Activated T-cell treated with anti-CD3 and anti-CD28 coated beads, Interleukin-2, amount 50 U/mL, for 72 hours (primary cell): ENCODE data around the gene MAFG. TPM values are rescaled to one million over a fixed set of nuclear protein-coding genes. Genes with fewer than 3 reads are reported as not detected.

ENCODE experiments used
- ATAC-seq, 2 donors: fragments of 150-1000 bp; cut with Tn5 transposase; replicated peaks in 1 of 2; 2 replicates each; pipeline ENCODE4 v1.10.0; 2021; ENCODE audit warnings: moderate library complexity in 2 of 2, mild to moderate bottlenecking in 1 of 2
- DNase-seq, 2 donors: peaks; one replicate each; pipeline ENCODE4 v3.0.0; 2021 to 2022; ENCODE audit warnings: mixed read lengths in 1 of 2
- H3K27ac Mint-ChIP-seq: one replicate; pipeline ENCODE4 v1.8.0; 2022; ENCODE audit warnings: mild to moderate bottlenecking, moderate library complexity, mixed read lengths
- H3K27me3 Mint-ChIP-seq: one replicate; pipeline ENCODE4 v1.8.0; 2022; ENCODE audit warnings: low read depth, mixed read lengths
- H3K36me3 Mint-ChIP-seq, 2 donors: one replicate each; pipeline ENCODE4 v1.8.0; 2022; ENCODE audit warnings: mixed read lengths in 2 of 2, mild to moderate bottlenecking in 1 of 2; ENCODE audit not compliant: insufficient read depth in 2 of 2
- H3K4me1 Mint-ChIP-seq: one replicate; pipeline ENCODE4 v1.8.0; 2022; ENCODE audit warnings: low read depth, mixed read lengths
- H3K4me3 Mint-ChIP-seq, 2 donors: one replicate each; pipeline ENCODE4 v1.8.0; 2022; ENCODE audit warnings: mild to moderate bottlenecking in 2 of 2, mixed read lengths in 2 of 2, moderate library complexity in 2 of 2
- H3K9me3 Mint-ChIP-seq, 2 donors: one replicate each; pipeline ENCODE4 v1.8.0; 2022; ENCODE audit warnings: mixed read lengths in 2 of 2
- total RNA-seq, 2 donors: library from RNA; stranded (reverse); gene quantifications; one replicate each; pipeline ENCODE4 v1.2.3, GENCODE V29; 2022

The MAFG gene
- total RNA-seq, 2 donors from 2014 or later, result 41.5 to 44.7 TPM

DNA sequence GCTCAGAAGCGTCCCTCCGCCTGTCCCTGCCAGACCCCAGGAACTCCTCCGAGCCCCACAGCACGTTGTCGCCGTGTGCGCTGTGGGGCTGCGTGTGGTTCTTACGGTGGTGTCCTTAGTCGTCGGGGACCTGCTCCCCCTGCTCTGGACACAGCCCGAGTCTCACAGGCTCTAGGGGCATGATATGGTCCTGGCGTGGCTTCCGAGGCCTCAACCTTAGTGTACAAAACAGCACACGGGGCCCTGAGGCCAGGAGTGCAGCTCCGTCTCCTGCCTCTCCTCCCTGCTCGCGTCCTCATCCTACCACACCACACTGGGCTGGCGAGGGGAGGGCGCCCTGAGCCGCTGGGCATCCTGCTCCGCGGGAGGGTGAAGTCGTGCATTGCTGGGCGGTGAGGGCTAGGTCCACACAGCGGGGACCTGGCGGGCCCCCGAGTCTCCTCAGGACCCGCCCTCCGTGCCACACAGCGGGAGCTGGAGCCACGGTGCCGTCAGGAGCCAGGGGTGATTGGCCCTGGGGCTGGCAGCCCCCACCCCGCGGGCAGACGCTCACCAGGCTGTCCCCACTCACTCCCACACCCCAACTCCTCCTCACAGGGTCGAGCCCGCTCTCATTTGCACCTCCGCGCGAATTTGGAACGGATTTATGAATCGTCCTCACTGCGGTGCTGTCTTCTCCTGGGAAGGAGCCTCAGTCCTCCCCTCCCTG lies 1.2 kb upstream of the MAFG start:
- H3K4me1 Mint-ChIP-seq, result peaks cover 46% of the 10 kb centered on the region
- ATAC-seq (no peak), DNase-seq (no peak)
- H3K36me3 Mint-ChIP-seq, result peaks cover 2 to 4% of the 10 kb centered on the region in 2 donors
- H3K27ac Mint-ChIP-seq, result no peak overlapping the region
- H3K27me3 Mint-ChIP-seq, result no peaks in the 10 kb centered on the region
- H3K9me3 Mint-ChIP-seq, result no peaks in the 10 kb centered on the region
- H3K4me3 Mint-ChIP-seq, result peak overlapping the region; percentile 75 to 77

- peak; percentile 13 to 34 for ATAC-seq
- no peaks in the 10 kb centered on the region for H3K27me3 Mint-ChIP-seq
These were observed 333 bp downstream of the MAFG start for GRCh38 chr17:81927152-81927652.

GRCh38 chr17:81926451-81927151 lies 934 bp downstream of the MAFG start:
- Mint-ChIP-seq H3K27ac (peak overlapping the region; percentile 92), H3K9me3 (no peaks in the 10 kb centered on the region), H3K4me3 (peak overlapping the region; percentile 95 to 97), H3K4me1 (peaks cover 41% of the 10 kb centered on the region), H3K27me3 (no peaks in the 10 kb centered on the region), H3K36me3 (peaks cover 2% of the 10 kb centered on the region in 2 donors)
- peak; percentile 72 to 87 for DNase-seq
- ATAC-seq, result peak; percentile 46 to 54

More at GRCh38 chr17:81927152-81927652, 333 bp downstream of the MAFG start:
- H3K4me1 Mint-ChIP-seq, result peaks cover 41% of the 10 kb centered on the region
- no peak overlapping the region for H3K27ac Mint-ChIP-seq
- no peak for DNase-seq
- peak overlapping the region; percentile 75 to 97 for H3K4me3 Mint-ChIP-seq
- H3K9me3 Mint-ChIP-seq, result no peaks in the 10 kb centered on the region
- peaks cover 2% of the 10 kb centered on the region in 2 donors for H3K36me3 Mint-ChIP-seq

- peaks cover 2% of the 10 kb centered on the region in 2 donors for H3K36me3 Mint-ChIP-seq
- H3K27ac Mint-ChIP-seq, result peak overlapping the region; percentile 92
- peaks cover 40% of the 10 kb centered on the region for H3K4me1 Mint-ChIP-seq
- no peak for ATAC-seq
- no peaks in the 10 kb centered on the region for H3K27me3 Mint-ChIP-seq
- DNase-seq, result no peak
- no peaks in the 10 kb centered on the region for H3K9me3 Mint-ChIP-seq
- peak overlapping the region; percentile 95 to 97 for H3K4me3 Mint-ChIP-seq
These were observed 1.6 kb downstream of the MAFG start for GRCh38 chr17:81925860-81926450.

DNA sequence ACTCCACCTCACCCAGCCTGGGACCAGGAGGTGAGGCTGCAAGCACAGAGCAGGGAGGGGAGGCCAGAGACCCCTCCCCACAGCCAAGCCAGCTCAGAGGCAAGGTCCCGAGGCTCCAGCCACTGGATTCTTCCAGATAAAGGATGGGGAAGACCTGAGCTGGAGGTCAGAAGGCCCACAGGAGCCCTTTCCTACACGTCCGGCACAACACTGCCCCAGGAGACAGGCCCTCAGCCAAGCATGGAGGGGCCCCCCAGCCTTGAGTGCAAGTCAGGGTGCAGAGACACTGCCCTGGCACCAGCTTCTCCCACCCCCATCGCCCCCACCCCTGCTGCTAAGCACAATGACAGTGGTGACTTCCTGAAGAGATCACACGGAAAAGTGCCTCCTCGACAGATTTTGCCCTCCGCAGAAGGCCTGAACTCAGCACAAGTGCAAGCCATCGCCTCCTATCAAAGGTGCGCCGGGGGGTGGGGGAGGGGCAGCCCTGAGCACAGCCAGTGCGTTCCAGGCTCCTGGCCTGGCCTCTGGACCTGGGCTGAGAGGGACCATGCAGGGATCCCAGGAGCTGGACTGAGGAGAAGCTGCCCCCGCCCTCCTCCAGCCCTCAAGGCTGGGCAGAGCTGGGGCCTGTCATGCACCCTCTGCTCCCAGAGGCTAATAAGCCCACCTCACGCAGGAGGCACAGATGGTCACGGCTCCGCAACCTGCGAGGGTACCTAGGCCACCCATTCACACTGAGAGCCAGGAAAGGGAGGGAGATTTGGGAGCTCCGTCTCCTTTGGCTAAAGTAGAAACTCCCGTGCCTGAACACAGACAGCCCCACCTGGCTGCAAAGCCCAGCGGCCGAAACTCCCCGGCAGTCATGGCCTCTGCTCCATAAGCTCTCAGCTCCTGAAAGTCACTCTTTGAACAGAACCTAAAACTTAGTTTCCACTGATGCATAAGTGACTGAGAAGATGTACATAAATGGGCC lies 2.7 kb downstream of the MAFG start:
- Mint-ChIP-seq H3K9me3 (no peaks in the 10 kb centered on the region), H3K4me3 (peak overlapping the region; percentile 18 to 97), H3K27me3 (no peaks in the 10 kb centered on the region), H3K27ac (no peak overlapping the region), H3K36me3 (peaks cover 2% of the 10 kb centered on the region in 2 donors), H3K4me1 (peaks cover 38% of the 10 kb centered on the region)
- ATAC-seq (no peak), DNase-seq (no peak)

DNA sequence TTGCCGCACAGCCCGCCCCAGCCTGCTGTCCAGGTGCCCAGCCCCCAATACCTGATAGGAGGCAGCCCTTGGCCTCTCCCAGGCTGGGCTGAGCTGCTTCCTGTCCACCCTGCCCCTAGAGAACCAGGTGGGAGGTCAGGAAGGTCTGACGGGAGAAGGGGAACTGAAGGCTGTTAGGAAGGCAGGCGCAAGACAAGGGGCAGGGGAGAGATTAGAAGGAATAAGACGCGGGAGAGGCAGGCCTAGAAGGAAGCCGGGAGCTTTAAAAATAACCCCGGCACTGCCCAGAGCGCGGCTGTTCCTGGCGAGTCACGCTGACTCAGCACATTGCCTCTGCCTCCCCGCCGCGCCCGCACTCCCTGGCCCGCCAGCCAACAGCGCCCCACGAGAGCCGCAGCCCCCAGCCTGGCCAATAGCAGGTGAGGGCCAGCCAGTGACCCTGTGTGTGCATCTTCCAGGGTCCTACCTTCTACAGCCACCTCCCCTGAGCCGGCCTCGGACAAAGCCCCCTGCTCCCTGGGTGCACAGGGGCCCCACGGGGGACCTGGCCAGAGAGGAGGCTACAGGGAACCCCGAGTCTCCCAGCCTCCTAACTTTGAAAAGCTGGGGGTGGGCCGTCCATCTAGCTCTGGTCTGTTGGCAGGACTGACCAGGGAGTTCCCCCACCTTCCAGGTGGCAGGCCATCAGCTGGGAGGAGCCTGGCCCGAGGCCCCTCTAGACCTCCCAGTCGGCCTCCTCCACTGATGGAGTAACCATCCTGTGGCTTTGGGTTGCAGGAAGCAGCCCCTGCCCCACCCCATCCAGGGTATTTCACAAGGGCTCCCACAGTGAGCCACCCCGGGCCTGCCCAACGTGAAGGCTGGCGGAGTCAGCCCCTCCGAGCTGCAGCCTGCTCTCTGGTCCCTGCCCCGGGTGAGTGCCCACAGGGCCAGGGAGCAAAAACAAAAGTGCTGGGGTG lies 4.0 kb downstream of the MAFG start:
- peaks cover 2% of the 10 kb centered on the region in 2 donors for H3K36me3 Mint-ChIP-seq
- no peaks in the 10 kb centered on the region for H3K9me3 Mint-ChIP-seq
- ATAC-seq (no peak), DNase-seq (no peak)
- H3K4me3 Mint-ChIP-seq, result peak overlapping the region in 1 of 2 donors; percentile 97
- H3K4me1 Mint-ChIP-seq, result peaks cover 39% of the 10 kb centered on the region
- no peaks in the 10 kb centered on the region for H3K27me3 Mint-ChIP-seq
- H3K27ac Mint-ChIP-seq, result no peak overlapping the region

- peaks cover 46% of the 10 kb centered on the region for H3K4me1 Mint-ChIP-seq
These were observed 4.8 kb downstream of the MAFG start for GRCh38 chr17:81922566-81923301.

GRCh38 chr17:81921996-81922565 lies 5.5 kb downstream of the MAFG start:
- H3K4me3 Mint-ChIP-seq, result no peak overlapping the region
- H3K27me3 Mint-ChIP-seq, result no peaks in the 10 kb centered on the region
- peaks cover 49% of the 10 kb centered on the region for H3K4me1 Mint-ChIP-seq
- no peak overlapping the region for H3K27ac Mint-ChIP-seq
- H3K36me3 Mint-ChIP-seq, result peaks cover 0 to 2% of the 10 kb centered on the region in 2 donors
- DNase-seq (no peak), ATAC-seq (no peak)
- H3K9me3 Mint-ChIP-seq, result no peaks in the 10 kb centered on the region

More at GRCh38 chr17:81922566-81923301, 4.8 kb downstream of the MAFG start:
- H3K36me3 Mint-ChIP-seq, result peaks cover 2% of the 10 kb centered on the region in 2 donors
- ATAC-seq, result no peak
- no peak overlapping the region for H3K27ac Mint-ChIP-seq
- H3K4me3 Mint-ChIP-seq, result peak overlapping the region in 1 of 2 donors; percentile 58
- DNase-seq, result no peak
- no peaks in the 10 kb centered on the region for H3K27me3 Mint-ChIP-seq
- no peaks in the 10 kb centered on the region for H3K9me3 Mint-ChIP-seq

GRCh38 chr17:81921537-81921862 lies 6.0 kb downstream of the MAFG start:
- H3K36me3 Mint-ChIP-seq, result peaks cover 0 to 2% of the 10 kb centered on the region in 2 donors
- peaks cover 54% of the 10 kb centered on the region for H3K4me1 Mint-ChIP-seq
- ATAC-seq (no peak), DNase-seq (no peak)
- H3K27me3 Mint-ChIP-seq, result no peaks in the 10 kb centered on the region
- H3K4me3 Mint-ChIP-seq, result no peak overlapping the region
- H3K27ac Mint-ChIP-seq, result no peak overlapping the region
- no peaks in the 10 kb centered on the region for H3K9me3 Mint-ChIP-seq

DNA sequence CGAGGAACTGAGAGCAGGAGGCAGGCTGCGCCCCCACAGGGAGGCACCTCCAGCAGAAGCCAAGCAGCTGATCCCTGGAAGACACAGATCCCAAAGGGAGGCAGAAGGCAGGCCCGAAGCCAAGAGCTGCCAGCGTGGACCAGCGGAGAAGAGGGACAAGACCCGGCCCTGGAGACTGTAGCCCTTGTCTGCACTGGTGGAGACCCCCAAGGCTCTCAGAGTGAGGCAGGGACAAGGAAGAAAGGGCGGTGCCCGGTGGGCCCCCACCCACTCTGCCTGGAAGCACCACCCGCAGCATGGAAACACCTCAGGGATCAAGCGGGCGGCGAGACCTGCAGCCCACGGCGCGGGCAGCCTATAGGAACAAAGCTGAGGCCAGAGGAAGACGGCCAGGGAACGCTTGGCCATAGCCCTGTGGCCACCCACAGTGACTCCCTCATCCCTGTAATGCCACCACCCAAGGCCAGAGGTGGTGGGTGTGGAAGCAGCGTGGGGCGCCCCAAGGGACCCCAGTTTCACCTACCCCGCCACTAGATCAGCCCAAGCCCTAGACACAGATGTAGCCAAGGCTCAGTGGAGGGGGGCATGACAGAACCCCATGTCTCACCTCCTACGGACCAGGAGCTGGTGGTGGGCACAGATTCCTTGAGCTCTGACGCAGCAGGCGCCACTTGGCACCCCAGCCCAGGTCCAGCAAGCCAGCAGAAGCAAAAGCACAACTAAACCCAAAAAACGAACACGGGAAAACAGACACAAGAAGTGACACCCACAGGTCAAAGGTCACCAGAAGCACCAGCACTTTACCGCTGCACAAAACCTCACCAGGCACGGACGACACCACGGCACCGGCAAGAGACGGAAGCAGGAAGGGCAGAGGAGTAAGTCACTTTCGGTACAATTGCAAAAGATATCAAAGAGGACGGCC lies 6.7 kb downstream of the MAFG start:
- DNase-seq (no peak), ATAC-seq (no peak)
- no peak overlapping the region for H3K27ac Mint-ChIP-seq
- H3K4me3 Mint-ChIP-seq, result no peak overlapping the region
- no peaks in the 10 kb centered on the region for H3K27me3 Mint-ChIP-seq
- H3K9me3 Mint-ChIP-seq, result no peaks in the 10 kb centered on the region
- peaks cover 0 to 3% of the 10 kb centered on the region in 2 donors for H3K36me3 Mint-ChIP-seq
- H3K4me1 Mint-ChIP-seq, result peaks cover 54% of the 10 kb centered on the region
